ENCODE results near the gene SLC44A2.

DNA sequence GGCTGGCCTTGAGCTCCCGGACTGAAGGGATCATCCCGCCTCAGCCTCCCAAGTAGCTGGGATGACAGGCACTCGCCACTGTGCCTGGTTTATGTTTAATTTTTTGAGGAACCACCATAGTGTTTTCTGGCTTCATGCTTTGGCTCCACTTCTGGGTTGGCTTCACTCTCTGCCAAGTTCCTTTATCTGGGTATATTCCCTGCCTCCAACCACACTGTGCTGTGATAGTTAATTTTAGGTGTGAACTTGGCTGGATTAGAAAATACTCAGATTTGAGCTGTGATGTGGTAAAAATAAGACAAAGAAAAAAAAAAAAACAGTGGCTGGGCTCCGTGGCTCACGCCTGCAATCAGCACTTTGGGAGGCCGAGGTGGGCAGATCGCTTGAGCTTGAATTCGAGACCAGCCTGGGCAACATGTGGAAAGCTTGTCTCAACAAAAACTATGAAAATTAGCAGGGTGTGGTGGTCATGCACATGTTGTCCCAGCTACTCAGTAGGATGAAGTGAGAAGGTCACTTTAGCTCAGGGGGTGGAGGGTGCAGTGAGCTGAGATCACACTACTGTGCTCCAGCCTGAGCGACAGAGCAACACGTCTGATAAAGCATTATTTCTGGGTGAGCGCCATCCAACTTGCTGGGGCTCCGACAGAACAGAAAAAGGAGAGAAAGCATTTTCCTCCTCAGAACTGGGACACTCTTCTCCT lies 21.3 kb downstream of the SLC44A2 start:
- TF ChIP-seq, protein P1, sequence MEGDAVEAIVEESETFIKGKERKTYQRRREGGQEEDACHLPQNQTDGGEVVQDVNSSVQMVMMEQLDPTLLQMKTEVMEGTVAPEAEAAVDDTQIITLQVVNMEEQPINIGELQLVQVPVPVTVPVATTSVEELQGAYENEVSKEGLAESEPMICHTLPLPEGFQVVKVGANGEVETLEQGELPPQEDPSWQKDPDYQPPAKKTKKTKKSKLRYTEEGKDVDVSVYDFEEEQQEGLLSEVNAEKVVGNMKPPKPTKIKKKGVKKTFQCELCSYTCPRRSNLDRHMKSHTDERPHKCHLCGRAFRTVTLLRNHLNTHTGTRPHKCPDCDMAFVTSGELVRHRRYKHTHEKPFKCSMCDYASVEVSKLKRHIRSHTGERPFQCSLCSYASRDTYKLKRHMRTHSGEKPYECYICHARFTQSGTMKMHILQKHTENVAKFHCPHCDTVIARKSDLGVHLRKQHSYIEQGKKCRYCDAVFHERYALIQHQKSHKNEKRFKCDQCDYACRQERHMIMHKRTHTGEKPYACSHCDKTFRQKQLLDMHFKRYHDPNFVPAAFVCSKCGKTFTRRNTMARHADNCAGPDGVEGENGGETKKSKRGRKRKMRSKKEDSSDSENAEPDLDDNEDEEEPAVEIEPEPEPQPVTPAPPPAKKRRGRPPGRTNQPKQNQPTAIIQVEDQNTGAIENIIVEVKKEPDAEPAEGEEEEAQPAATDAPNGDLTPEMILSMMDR (IDR thresholded peaks at IDR 0.05 in 8 of 11, conservative IDR thresholded peaks at IDR 0.05 in 3 of 11) = no peak
- TF ChIP-seq POLR2AphosphoS5 (IDR thresholded peaks at IDR 0.05) = no peak
